Loucy (cell line): ENCODE data around the gene BCAS1.

Source experiments
- H2AFZ ChIP-seq: fragments of 200-600 bp; sonication (generic); 2 replicates; pipeline ENCODE4 v1.6.0; 2016; ENCODE audit warnings: antibody characterized with exemption, mild to moderate bottlenecking, low read length, moderate library complexity
- H3F3A ChIP-seq: fragments of 200-600 bp; 2 replicates; pipeline ENCODE4 v1.6.0; 2016; ENCODE audit warnings: antibody characterized with exemption, low read depth, mild to moderate bottlenecking
- H3K27me3 ChIP-seq: fragments of 200-600 bp; sonication (generic); 2 replicates; pipeline ENCODE4 v1.6.1; 2014; ENCODE audit warnings: low read length, mild to moderate bottlenecking; ENCODE audit not compliant: insufficient read depth, poor library complexity, severe bottlenecking
- H3K36me3 ChIP-seq: fragments of 200-600 bp; sonication (generic); 2 replicates; pipeline ENCODE4 v1.6.1; 2016; ENCODE audit warnings: low read length; ENCODE audit not compliant: insufficient read depth
- H3K4me1 ChIP-seq: fragments of 200-600 bp; sonication (generic); 2 replicates; pipeline ENCODE4 v1.5.1; 2014; ENCODE audit warnings: low read length, mild to moderate bottlenecking; ENCODE audit not compliant: insufficient read depth, poor library complexity, severe bottlenecking
- H3K4me2 ChIP-seq: fragments of 200-600 bp; sonication (generic); 2 replicates; pipeline ENCODE4 v1.6.0; 2014; ENCODE audit warnings: antibody characterized with exemption, low read length, low read depth, mild to moderate bottlenecking; ENCODE audit not compliant: poor library complexity, severe bottlenecking
- H3K4me3 ChIP-seq: fragments of 200-600 bp; sonication (generic); 2 replicates; pipeline ENCODE4 v1.5.1; 2014; ENCODE audit warnings: low read length, mild to moderate bottlenecking, mixed read lengths; ENCODE audit not compliant: poor library complexity, severe bottlenecking
- H3K79me2 ChIP-seq: fragments of 200-600 bp; sonication (generic); 2 replicates; pipeline ENCODE4 v1.6.1; 2014; ENCODE audit warnings: low read length; ENCODE audit not compliant: insufficient read depth
- H3K9ac ChIP-seq: fragments of 200-600 bp; sonication (generic); 2 replicates; pipeline ENCODE4 v1.6.0; 2014; ENCODE audit warnings: mild to moderate bottlenecking, low read depth, low read length, moderate library complexity; ENCODE audit not compliant: poor library complexity, severe bottlenecking
- H3K9me2 ChIP-seq: fragments of 200-600 bp; sonication (generic); replicated peaks from 2 replicates; pipeline ENCODE4 v1.6.1; 2016; ENCODE audit warnings: low read depth, low read length, mixed read lengths
- H3K9me3 ChIP-seq: fragments of 200-600 bp; sonication (generic); 2 replicates; pipeline ENCODE4 v1.6.1; 2014; ENCODE audit warnings: mild to moderate bottlenecking, antibody characterized with exemption, low read length, low read depth; ENCODE audit not compliant: insufficient read depth
- H4K20me1 ChIP-seq: fragments of 200-600 bp; sonication (generic); 2 replicates; pipeline ENCODE4 v1.6.0; 2014; ENCODE audit warnings: antibody characterized with exemption, low read length, mild to moderate bottlenecking; ENCODE audit not compliant: insufficient read depth, poor library complexity, severe bottlenecking
- EZH2phosphoT487 ChIP-seq: fragments of 200-600 bp; IDR thresholded peaks from 2 replicates; pipeline ENCODE4 v1.6.1; 2018; ENCODE audit warnings: antibody characterized with exemption, mild to moderate bottlenecking, moderate library complexity, borderline replicate concordance
- TF ChIP-seq, protein P1 (sequence below): fragments of 200-600 bp; sonication (generic); conservative IDR thresholded peaks from 2 replicates; pipeline ENCODE4 v1.5.1; 2014; ENCODE audit warnings: mild to moderate bottlenecking, antibody characterized with exemption, low read length

Gene BCAS1

GRCh38 chr20:53925651-53926401 lies 144.6 kb downstream of the BCAS1 start:
- peak overlapping the region; percentile 51 for H3K4me2 ChIP-seq
- no peaks in the 10 kb centered on the region for H4K20me1 ChIP-seq
- no peaks in the 10 kb centered on the region for H3K27me3 ChIP-seq
- H3K36me3 ChIP-seq: no peaks in the 10 kb centered on the region
- H3K9ac ChIP-seq: no peak overlapping the region
- no peaks in the 10 kb centered on the region for H3F3A ChIP-seq
- H2AFZ ChIP-seq: no peak overlapping the region
- peak overlapping the region; percentile 32 for H3K4me3 ChIP-seq
- H3K79me2 ChIP-seq: no peaks in the 10 kb centered on the region
- TF ChIP-seq EZH2phosphoT487: no peak
- H3K9me2 ChIP-seq: no peaks in the 10 kb centered on the region
- H3K9me3 ChIP-seq: no peaks in the 10 kb centered on the region
- H3K4me1 ChIP-seq: peaks cover 23% of the 10 kb centered on the region

DNA sequence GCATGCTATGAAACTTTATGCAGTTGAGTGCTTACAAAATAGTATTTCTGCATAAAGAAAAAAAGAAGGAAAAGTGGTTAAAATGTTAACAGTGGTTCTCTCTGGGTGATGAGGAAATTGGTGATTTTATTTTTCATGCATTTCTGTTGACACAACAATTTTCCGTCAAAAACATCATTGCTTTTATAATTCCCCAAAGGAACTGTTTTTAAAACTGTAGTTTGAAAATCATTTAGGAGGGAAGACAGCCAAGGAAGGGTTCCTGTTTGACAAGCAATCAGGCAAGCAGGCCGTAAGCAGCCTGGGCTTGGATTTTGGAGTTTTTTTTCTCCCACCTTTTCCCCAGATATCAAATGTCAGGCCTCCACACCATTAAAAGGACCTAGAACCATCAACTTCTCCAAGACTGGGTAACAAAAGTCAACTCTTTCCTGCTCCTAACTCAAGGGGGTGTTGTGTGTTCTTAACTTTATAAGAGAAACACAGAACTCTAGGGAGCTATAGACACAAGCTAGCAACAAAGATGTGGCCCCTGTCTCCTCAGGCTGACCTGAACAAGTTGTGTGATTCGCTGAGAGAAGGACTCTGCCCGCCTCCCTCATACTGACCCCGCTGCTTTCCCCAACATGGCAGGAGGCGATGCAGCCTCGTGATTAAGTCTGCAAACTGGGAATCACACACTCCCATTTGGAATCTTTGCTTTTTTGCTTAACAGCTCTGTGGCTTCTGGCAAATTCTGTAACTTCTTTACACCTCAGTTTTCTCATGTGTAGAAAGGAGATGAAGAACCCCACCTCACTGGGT lies 146.6 kb downstream of the BCAS1 start:
- H3K4me3 ChIP-seq: no peak overlapping the region
- no peaks in the 10 kb centered on the region for H3K79me2 ChIP-seq
- no peak overlapping the region for H3K4me2 ChIP-seq
- no peaks in the 10 kb centered on the region for H3K27me3 ChIP-seq
- H4K20me1 ChIP-seq: no peaks in the 10 kb centered on the region
- no peaks in the 10 kb centered on the region for H3K36me3 ChIP-seq
- H3F3A ChIP-seq: no peaks in the 10 kb centered on the region
- no peak overlapping the region for H2AFZ ChIP-seq
- TF ChIP-seq, protein P1, sequence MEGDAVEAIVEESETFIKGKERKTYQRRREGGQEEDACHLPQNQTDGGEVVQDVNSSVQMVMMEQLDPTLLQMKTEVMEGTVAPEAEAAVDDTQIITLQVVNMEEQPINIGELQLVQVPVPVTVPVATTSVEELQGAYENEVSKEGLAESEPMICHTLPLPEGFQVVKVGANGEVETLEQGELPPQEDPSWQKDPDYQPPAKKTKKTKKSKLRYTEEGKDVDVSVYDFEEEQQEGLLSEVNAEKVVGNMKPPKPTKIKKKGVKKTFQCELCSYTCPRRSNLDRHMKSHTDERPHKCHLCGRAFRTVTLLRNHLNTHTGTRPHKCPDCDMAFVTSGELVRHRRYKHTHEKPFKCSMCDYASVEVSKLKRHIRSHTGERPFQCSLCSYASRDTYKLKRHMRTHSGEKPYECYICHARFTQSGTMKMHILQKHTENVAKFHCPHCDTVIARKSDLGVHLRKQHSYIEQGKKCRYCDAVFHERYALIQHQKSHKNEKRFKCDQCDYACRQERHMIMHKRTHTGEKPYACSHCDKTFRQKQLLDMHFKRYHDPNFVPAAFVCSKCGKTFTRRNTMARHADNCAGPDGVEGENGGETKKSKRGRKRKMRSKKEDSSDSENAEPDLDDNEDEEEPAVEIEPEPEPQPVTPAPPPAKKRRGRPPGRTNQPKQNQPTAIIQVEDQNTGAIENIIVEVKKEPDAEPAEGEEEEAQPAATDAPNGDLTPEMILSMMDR: no peak
- TF ChIP-seq EZH2phosphoT487: no peak
- no peaks in the 10 kb centered on the region for H3K9me3 ChIP-seq
- H3K9ac ChIP-seq: no peak overlapping the region
- no peaks in the 10 kb centered on the region for H3K9me2 ChIP-seq
- H3K4me1 ChIP-seq: peaks cover 13% of the 10 kb centered on the region

DNA sequence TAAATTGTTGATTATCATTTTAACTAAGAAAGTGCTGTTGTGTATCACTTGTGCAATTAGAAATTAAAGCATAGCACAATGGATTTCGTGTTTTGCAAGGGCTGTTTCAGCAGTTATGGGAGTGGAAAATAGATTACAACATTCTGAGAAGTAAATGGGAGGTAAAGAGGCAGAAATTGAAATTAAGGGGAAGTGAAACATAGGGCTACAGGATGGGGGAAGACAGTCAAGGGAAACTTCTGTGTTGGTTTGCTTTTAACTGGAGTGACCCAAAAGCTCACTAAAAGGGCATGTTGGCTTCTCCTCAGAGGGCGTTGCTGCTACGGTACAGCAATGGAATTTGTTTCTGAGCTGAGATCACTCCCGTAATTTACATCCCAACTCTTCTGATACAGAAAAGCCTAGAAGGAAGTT lies 147.5 kb downstream of the BCAS1 start:
- Histone ChIP-seq H3F3A (no peaks in the 10 kb centered on the region), H3K9ac (no peak overlapping the region), H3K9me3 (no peaks in the 10 kb centered on the region), H3K79me2 (no peaks in the 10 kb centered on the region), H3K4me3 (no peak overlapping the region), H2AFZ (peak overlapping the region; percentile 23; the same call in 1 of the 2 replicates), H4K20me1 (no peaks in the 10 kb centered on the region), H3K27me3 (no peaks in the 10 kb centered on the region), H3K4me2 (no peak overlapping the region), H3K9me2 (no peaks in the 10 kb centered on the region), H3K36me3 (no peaks in the 10 kb centered on the region), H3K4me1 (peaks cover 13% of the 10 kb centered on the region)
- no peak for TF ChIP-seq EZH2phosphoT487
- TF ChIP-seq, protein P1: no peak
